ENCODE results near the gene MAP6. TPM values are rescaled to one million over a fixed set of nuclear protein-coding genes. Genes with fewer than 3 reads are reported as not detected.
A peak's percentile ranks its signal among the peaks of the same experiment; 100 is the strongest.

MAP6 gene
- total and polyA plus RNA-seq, 2 of the 13 experiments (the other 11 are each of a cell fraction or from before 2014, with no cell fraction given) = 0.04 TPM; not detected in 1

DNA sequence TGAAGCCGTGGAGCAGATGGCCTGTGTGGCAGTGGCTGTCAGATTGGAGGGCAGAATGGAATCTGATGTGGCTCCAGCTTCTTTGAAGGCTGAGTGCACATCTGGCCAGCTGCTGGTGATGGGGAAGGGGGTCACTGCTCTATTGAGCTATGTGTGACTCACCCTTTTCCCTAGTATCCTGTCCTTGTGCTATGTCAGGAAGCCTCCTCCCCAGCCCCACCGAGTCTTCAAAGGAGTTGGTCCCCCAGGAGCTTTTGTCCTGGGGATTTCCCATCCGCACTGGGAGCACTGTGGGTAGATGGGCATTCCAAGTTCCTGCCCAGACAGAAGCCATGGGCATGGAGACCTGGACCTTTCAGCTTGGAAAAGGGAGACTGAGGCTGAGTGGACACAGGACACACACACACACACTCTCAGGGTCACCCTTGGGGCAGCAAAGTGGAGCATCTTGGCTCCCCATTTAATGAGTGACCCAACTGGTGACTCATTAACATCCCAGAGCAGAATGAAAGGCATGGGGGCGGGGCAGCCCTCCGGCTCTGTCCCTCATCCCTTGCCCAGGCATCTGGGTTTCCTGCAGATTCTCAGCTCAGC, 103.5 kb downstream of the MAP6 start (continued):
- TF ChIP-seq ZNF710 (CRISPR knock-in tag; IDR thresholded peaks at IDR 0.05; ENCODE audit: borderline replicate concordance) (0 out of 2 replicates have a peak, but pooled peaks have one; percentile 25), PPARG (CRISPR knock-in tag; conservative IDR thresholded peaks at IDR 0.05) (no peak), TEAD3 (CRISPR knock-in tag; optimal IDR thresholded peaks at IDR 0.05; ENCODE audit: borderline replicate concordance) (peak; percentile 41), RELA (CRISPR knock-in tag; IDR thresholded peaks at IDR 0.05) (no peak), CBX1 (IDR thresholded peaks at IDR 0.05; ENCODE audit: low read depth) (no peak), HDAC2 (CRISPR knock-in tag; IDR thresholded peaks at IDR 0.05) (peak; percentile 14; the same call in 1 of the 2 replicates), ZNF746 (CRISPR knock-in tag; IDR thresholded peaks at IDR 0.05) (0 out of 2 replicates have a peak, but pooled peaks have one; percentile 28), ZBTB4 (CRISPR knock-in tag; IDR thresholded peaks at IDR 0.05; ENCODE audit: borderline replicate concordance) (no peak), SOX6 (IDR thresholded peaks at IDR 0.05) (no peak), SOX6 (CRISPR knock-in tag; IDR thresholded peaks at IDR 0.05) (peak; percentile 47), RXRB (CRISPR knock-in tag; IDR thresholded peaks at IDR 0.05; ENCODE audit: borderline replicate concordance) (peak; percentile 25; the same call in 1 of the 2 replicates), ZNF17 (CRISPR knock-in tag; IDR thresholded peaks at IDR 0.05) (no peak)
- TF ChIP-seq, protein P1, sequence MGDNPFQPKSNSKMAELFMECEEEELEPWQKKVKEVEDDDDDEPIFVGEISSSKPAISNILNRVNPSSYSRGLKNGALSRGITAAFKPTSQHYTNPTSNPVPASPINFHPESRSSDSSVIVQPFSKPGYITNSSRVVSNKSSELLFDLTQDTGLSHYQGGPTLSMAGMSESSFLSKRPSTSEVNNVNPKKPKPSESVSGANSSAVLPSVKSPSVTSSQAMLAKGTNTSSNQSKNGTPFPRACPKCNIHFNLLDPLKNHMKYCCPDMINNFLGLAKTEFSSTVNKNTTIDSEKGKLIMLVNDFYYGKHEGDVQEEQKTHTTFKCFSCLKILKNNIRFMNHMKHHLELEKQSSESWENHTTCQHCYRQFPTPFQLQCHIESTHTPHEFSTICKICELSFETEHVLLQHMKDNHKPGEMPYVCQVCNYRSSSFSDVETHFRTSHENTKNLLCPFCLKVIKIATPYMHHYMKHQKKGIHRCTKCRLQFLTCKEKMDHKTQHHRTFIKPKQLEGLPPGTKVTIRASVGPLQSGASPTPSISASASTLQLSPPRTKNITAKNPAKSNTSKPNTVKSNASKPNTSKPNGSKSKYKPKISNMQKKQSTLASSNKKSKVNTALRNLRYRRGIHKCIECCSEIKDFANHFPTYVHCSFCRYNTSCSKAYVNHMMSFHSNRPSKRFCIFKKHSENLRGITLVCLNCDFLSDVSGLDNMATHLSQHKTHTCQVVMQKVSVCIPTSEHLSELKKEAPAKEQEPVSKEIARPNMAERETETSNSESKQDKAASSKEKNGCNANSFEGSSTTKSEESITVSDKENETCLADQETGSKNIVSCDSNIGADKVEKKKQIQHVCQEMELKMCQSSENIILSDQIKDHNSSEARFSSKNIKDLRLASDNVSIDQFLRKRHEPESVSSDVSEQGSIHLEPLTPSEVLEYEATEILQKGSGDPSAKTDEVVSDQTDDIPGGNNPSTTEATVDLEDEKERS (CRISPR knock-in tag; IDR thresholded peaks at IDR 0.05) = no peak
